ENCODE results near the gene OSBPL7.

OSBPL7 gene

GRCh38 chr17:47760409-47761140 lies 61.0 kb downstream of the OSBPL7 start:
- DNase-seq, result no peak

- DNase-seq, result no peak
These were observed 64.2 kb downstream of the OSBPL7 start for GRCh38 chr17:47757386-47757785.

Data from NCI-H2227 treated with DMSO at 0.1 percent for 48 hours (cell line).